Measurements from ENCODE around the gene PEPD. TPM values are rescaled to one million over a fixed set of nuclear protein-coding genes. Genes with fewer than 3 reads are reported as not detected.

PEPD gene
- total RNA-seq, 2 donors from 2014 or later = 52.2 to 67.9 TPM

DNA sequence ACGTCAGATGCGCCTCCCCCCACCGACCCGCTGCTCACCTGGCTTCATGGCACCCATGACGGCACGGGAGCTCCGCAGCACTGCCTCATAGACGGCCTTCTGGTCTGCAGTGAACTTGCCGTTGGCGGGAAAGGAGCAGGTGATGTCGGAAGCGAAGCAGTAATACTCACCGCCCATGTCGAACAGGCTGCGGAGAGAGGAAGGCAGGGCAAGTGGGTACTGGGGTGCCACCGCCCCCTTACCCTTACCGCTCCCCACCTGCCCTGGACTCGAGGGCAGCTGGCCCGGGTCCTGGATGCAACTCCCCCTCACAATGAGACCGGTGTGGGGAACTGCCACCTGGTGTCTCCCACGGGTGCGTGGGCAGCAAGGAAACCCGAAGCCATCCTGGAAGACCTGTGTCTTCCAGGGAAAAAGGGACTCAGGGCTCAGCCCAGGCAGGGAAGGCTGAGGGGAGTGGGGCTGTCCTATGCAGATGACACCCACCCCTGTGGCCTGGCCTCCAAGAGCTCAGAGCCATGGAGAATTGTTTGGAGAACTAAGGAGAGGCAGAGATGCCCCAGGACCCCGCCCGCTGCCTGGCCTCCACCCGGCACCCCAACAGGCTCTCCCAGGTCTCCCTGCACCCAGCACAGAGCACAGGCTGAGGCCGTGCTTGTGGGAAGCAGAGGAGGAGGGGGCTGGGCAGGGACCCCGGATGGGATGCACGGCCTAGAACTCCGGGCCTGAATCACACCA is 119.7 kb downstream of the PEPD start:
- Mint-ChIP-seq H3K27ac (no peak overlapping the region), H3K36me3 (ENCODE audit: low read depth) (no peaks in the 10 kb centered on the region), H3K27me3 (ENCODE audit: insufficient read depth) (no peaks in the 10 kb centered on the region), H3K4me3 (no peak overlapping the region), H3K4me1 (peaks cover 2% of the 10 kb centered on the region), H3K9me3 (no peaks in the 10 kb centered on the region)
- Histone ChIP-seq H3K4me3 (ENCODE audit: low read length) (no peak overlapping the region), H3K9me3 (ENCODE audit: control insufficient read depth, low read length) (no peaks in the 10 kb centered on the region), H3K36me3 (ENCODE audit: control insufficient read depth, insufficient read depth, low read length) (no peaks in the 10 kb centered on the region), H3K27ac (ENCODE audit: low read depth, low read length) (no peak overlapping the region), H3K27me3 (ENCODE audit: control insufficient read depth, insufficient read depth, low read length, poor library complexity, severe bottlenecking) (no peaks in the 10 kb centered on the region), H3K9ac (ENCODE audit: extremely low read depth, low read length, poor library complexity, severe bottlenecking) (no peak overlapping the region), H3K4me1 (ENCODE audit: control insufficient read depth, insufficient read depth, low read length) (peaks cover 7% of the 10 kb centered on the region)
- TF ChIP-seq, protein P1, sequence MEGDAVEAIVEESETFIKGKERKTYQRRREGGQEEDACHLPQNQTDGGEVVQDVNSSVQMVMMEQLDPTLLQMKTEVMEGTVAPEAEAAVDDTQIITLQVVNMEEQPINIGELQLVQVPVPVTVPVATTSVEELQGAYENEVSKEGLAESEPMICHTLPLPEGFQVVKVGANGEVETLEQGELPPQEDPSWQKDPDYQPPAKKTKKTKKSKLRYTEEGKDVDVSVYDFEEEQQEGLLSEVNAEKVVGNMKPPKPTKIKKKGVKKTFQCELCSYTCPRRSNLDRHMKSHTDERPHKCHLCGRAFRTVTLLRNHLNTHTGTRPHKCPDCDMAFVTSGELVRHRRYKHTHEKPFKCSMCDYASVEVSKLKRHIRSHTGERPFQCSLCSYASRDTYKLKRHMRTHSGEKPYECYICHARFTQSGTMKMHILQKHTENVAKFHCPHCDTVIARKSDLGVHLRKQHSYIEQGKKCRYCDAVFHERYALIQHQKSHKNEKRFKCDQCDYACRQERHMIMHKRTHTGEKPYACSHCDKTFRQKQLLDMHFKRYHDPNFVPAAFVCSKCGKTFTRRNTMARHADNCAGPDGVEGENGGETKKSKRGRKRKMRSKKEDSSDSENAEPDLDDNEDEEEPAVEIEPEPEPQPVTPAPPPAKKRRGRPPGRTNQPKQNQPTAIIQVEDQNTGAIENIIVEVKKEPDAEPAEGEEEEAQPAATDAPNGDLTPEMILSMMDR (conservative IDR thresholded peaks at IDR 0.05) = no peak
- WGBS, 2 experiments (ENCODE audit: insufficient coverage in 1 of 2, insufficient read length in 1 of 2) = 93 to 98% methylated on average over 9 to 30 of the region's 30 CpGs
- DNase-seq = no peak

DNA sequence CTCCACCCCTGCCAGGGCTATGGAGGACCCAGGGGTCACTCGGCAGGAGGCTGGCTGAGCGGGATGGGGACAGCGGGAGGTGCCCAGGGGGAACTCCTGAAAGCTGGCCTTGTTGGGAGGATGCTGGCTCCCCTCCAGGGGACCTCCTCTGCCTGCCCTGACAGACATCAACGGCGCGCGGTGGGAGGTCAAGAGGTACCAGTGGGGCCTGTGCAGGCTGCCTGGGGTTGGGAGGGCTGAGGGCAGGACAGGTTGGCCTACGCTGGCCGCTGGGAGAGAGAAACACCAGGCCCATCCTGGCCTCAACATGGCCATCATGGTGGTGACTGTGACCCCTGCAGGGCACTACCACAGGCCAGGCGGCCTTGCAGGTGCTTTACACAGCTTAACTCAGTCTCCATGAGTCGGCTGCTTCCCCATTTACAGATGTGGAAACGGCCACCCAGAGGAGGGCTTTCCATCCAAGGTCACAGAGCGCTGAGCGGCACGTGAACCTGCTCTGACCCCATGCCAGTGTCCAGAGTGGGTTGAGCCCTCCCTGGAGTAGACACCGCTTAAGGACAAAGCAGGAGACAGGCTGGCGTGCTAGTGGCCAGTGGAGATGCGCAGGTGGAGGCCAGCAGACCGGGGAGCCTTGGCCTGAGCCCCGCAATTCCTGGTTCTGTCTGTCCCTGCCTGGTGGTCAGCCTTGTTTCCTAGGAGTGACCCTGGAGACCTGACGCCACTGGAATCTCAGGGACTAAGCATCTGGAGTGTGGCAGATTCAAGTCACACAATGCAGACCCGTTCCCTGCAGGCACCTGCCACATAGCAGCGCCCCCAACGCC is 120.5 kb downstream of the PEPD start:
- Histone ChIP-seq H3K4me1 (ENCODE audit: control insufficient read depth, insufficient read depth, low read length) (peaks cover 4% of the 10 kb centered on the region), H3K36me3 (ENCODE audit: control insufficient read depth, insufficient read depth, low read length) (no peaks in the 10 kb centered on the region), H3K9ac (ENCODE audit: extremely low read depth, low read length, poor library complexity, severe bottlenecking) (no peak overlapping the region), H3K4me3 (ENCODE audit: low read length) (no peak overlapping the region), H3K27me3 (ENCODE audit: control insufficient read depth, insufficient read depth, low read length, poor library complexity, severe bottlenecking) (no peaks in the 10 kb centered on the region), H3K9me3 (ENCODE audit: control insufficient read depth, low read length) (no peaks in the 10 kb centered on the region), H3K27ac (ENCODE audit: low read depth, low read length) (no peak overlapping the region)
- Mint-ChIP-seq H3K4me1 (no peaks in the 10 kb centered on the region), H3K9me3 (no peaks in the 10 kb centered on the region), H3K4me3 (no peak overlapping the region), H3K27ac (no peak overlapping the region), H3K27me3 (ENCODE audit: insufficient read depth) (no peaks in the 10 kb centered on the region), H3K36me3 (ENCODE audit: low read depth) (no peaks in the 10 kb centered on the region)
- 91 to 93% methylated on average over 16 to 24 of the region's 24 CpGs for WGBS, 2 experiments (ENCODE audit: insufficient coverage in 1 of 2, insufficient read length in 1 of 2)
- TF ChIP-seq, protein P1 (conservative IDR thresholded peaks at IDR 0.05) = no peak
- DNase-seq = no peak

DNA sequence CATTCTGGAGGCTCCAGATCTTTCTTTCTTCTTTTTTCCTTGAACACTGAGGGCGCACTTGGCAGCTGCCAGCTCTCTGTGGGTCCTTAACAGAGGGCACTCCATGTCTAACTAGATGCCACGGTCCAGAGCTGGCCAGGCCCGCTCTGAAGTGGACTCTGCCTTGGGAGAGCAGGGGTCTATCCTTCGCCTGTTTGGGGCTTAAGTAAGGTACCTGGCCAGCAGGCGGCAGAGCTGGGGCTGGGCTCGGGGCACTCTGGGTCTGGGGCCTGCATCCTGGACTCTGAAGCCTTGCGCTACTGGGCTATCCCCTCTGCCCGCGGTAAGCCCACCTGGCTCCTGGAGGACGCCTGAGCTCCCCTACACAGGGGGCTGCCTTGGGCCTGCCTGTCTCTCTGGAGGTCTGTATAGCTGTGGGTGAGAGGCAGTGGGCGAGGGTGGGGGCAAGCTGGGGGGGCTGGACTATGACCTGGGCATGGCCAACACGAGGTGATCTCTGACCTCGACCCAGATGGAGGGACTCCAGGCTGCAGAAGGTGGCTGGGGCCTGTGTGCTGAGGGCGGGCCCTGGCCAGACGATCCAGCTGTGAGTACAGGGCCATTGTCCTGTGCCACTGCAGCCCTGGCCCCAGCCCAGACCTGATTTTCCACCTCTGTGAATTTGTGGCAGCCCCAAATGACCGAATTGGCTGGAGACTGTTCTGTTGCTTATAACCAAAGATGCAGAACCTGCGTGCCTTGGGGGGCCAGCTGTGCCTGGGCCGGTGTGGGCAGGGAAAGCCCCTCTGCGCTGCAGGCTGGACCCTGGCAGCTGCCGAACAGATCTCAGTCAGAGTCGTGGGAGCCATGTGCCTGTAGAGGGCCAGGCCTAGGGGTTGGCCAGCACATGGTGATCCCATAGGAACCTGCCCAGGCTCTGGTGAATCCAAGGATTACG is 121.6 kb downstream of the PEPD start:
- no peak overlapping the region for H3K27ac ChIP-seq (ENCODE audit: low read depth, low read length)
- H3K36me3 Mint-ChIP-seq (ENCODE audit: low read depth) = no peaks in the 10 kb centered on the region
- H3K4me3 ChIP-seq (ENCODE audit: low read length) = no peak overlapping the region
- H3K9ac ChIP-seq (ENCODE audit: extremely low read depth, low read length, poor library complexity, severe bottlenecking) = no peak overlapping the region
- H3K4me3 Mint-ChIP-seq = no peak overlapping the region
- no peak overlapping the region for H3K27ac Mint-ChIP-seq
- TF ChIP-seq, protein P1 (conservative IDR thresholded peaks at IDR 0.05) = peak; percentile 43
- H3K36me3 ChIP-seq (ENCODE audit: control insufficient read depth, insufficient read depth, low read length) = no peaks in the 10 kb centered on the region
- no peaks in the 10 kb centered on the region for H3K27me3 Mint-ChIP-seq (ENCODE audit: insufficient read depth)
- peaks cover 4% of the 10 kb centered on the region for H3K4me1 ChIP-seq (ENCODE audit: control insufficient read depth, insufficient read depth, low read length)
- DNase-seq = no peak
- H3K27me3 ChIP-seq (ENCODE audit: control insufficient read depth, insufficient read depth, low read length, poor library complexity, severe bottlenecking) = no peaks in the 10 kb centered on the region
- WGBS, 2 experiments (ENCODE audit: insufficient coverage in 1 of 2, insufficient read length in 1 of 2) = 91 to 95% methylated on average over 12 to 22 of the region's 22 CpGs
- no peaks in the 10 kb centered on the region for H3K9me3 ChIP-seq (ENCODE audit: control insufficient read depth, low read length)
- H3K9me3 Mint-ChIP-seq = no peaks in the 10 kb centered on the region
- H3K4me1 Mint-ChIP-seq = no peaks in the 10 kb centered on the region

Data from endodermal cell (in vitro differentiated cells).